Gastrocnemius medialis (tissue), 4 donors: Measurements from ENCODE around the gene HEXD.
"Not testable (repeated sequence)": the region's sequence is repeated elsewhere in the genome, so short reads cannot be mapped to it uniquely, and the experiment has no call there.

Experiments used
- POLR2A ChIP-seq, 2 donors: fragments of 450-650 bp; IDR thresholded peaks; one replicate each; pipeline ENCODE4 v1.6.1; 2017; ENCODE audit warnings: antibody characterized with exemption in 2 of 2, mild to moderate bottlenecking in 2 of 2, moderate library complexity in 2 of 2
- TF ChIP-seq, protein P1 (sequence below), 5 experiments: fragments of 450-650 bp in 3 of 5; fragments of 200-600 bp in 2 of 5; sonication (generic) in 2 of 5; IDR thresholded peaks in 4 of 5; conservative IDR thresholded peaks in 1 of 5; 1 replicate in 4 of 5; 2 replicates in 1 of 5; pipeline ENCODE4 v1.5.1; 2016 to 2019; ENCODE audit warnings: antibody characterized with exemption in 5 of 5, mild to moderate bottlenecking in 3 of 5, moderate library complexity in 3 of 5

DNA sequence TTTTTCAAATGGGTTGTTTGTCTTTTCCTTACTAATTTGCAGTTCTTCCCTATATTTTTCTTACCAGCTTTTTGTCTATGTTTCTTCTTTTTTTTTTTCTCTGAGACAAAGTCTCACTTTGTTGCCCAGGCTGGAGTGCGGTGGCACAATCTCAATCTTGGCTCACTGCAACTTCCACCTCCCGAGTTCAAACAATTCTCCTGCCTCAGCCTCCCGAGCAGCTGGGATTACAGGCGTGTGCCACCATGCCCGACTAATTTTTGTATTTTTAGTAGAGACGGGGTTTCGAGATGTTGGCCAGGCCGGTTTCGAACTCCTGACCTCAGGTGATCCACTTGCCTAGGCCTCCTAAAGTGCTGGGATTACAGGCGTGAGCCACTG, 45.1 kb upstream of the HEXD start:
- TF ChIP-seq, protein P1, sequence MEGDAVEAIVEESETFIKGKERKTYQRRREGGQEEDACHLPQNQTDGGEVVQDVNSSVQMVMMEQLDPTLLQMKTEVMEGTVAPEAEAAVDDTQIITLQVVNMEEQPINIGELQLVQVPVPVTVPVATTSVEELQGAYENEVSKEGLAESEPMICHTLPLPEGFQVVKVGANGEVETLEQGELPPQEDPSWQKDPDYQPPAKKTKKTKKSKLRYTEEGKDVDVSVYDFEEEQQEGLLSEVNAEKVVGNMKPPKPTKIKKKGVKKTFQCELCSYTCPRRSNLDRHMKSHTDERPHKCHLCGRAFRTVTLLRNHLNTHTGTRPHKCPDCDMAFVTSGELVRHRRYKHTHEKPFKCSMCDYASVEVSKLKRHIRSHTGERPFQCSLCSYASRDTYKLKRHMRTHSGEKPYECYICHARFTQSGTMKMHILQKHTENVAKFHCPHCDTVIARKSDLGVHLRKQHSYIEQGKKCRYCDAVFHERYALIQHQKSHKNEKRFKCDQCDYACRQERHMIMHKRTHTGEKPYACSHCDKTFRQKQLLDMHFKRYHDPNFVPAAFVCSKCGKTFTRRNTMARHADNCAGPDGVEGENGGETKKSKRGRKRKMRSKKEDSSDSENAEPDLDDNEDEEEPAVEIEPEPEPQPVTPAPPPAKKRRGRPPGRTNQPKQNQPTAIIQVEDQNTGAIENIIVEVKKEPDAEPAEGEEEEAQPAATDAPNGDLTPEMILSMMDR (IDR thresholded peaks at IDR 0.05 in 4 of 5, conservative IDR thresholded peaks at IDR 0.05 in 1 of 5): not testable (repeated sequence)
- not testable (repeated sequence) for TF ChIP-seq POLR2A (IDR thresholded peaks at IDR 0.05)
